Ovary (tissue), 9 donors: Measurements from ENCODE around the gene ZMYND8. TPM values are rescaled to one million over a fixed set of nuclear protein-coding genes. Genes with fewer than 3 reads are reported as not detected.

Source experiments
- DNase-seq, 5 donors: peaks; one replicate each; pipeline ENCODE4 v3.0.0-alpha.2; 2019 to 2020
- H3K27ac ChIP-seq, 2 donors: fragments of 200-600 bp; one replicate each; pipeline versions ENCODE4 v1.5.1 to v1.8.0; 2019 to 2022
- H3K27me3 ChIP-seq: fragments of 200-600 bp; one replicate; pipeline ENCODE4 v1.8.0; 2022
- H3K36me3 ChIP-seq: fragments of 200-600 bp; sonication (generic); one replicate; pipeline ENCODE4 v1.5.1; 2019
- H3K4me1 ChIP-seq: one replicate; pipeline ENCODE4 v1.8.1; 2013; ENCODE audit warnings: mild to moderate bottlenecking, moderate library complexity; ENCODE audit not compliant: insufficient read depth
- H3K4me3 ChIP-seq: fragments of 200-600 bp; sonication (generic); one replicate; pipeline ENCODE4 v1.5.1; 2017
- H3K9me3 ChIP-seq, 2 donors: fragments of 200-600 bp in 1 of 2; sonication (generic) in 1 of 2; one replicate each; pipeline versions ENCODE4 v1.5.1 to v1.8.1; 2013 to 2019; ENCODE audit warnings: mild to moderate bottlenecking in 1 of 2, moderate library complexity in 1 of 2
- EP300 ChIP-seq: sonication (generic); formaldehyde crosslinking; IDR thresholded peaks from one replicate; pipeline ENCODE4 v1.6.1; 2017; ENCODE audit warnings: antibody characterized with exemption
- POLR2A ChIP-seq: fragments of 450-650 bp; IDR thresholded peaks from one replicate; pipeline ENCODE4 v1.6.1; 2017; ENCODE audit warnings: antibody characterized with exemption, mild to moderate bottlenecking, moderate library complexity
- whole genome bisulfite sequencing, 3 donors: extraction: QIAGEN DNeasy Blood & Tissue Kit in 1 of 3; methylation state at CpG; one replicate each; pipeline versions ENCODE4 v1.1.5 to v1.1.7; 2013 to 2017; 5-methylcytosine and 5-hydroxymethylcytosine counted together
- intact Hi-C, 4 donors: fragments of 100-400 bp; cut with DNase I; formaldehyde crosslinking; loops; one replicate each; pipeline versions ENCODE4 v1.11.0 to v1.15.1; 2022 to 2023
- polyA plus RNA-seq, 2 donors: library from polyadenylated mRNA; stranded (reverse); fragments of 200-250 nt in 1 of 2; fragments of 350-450 nt in 1 of 2; fragmentation: Illumina TruSeq in 1 of 2; extraction: RNeasy Lipid Tissue Mini Kit (QIAGEN cat#74804) in 1 of 2; gene quantifications; one replicate each; pipeline ENCODE4 v1.2.3, GENCODE V29; 2013 to 2014
- total RNA-seq, 7 donors: library from RNA; depleted of rRNA in 2 of 7; stranded (reverse); fragments of >200 nt in 2 of 7; fragmentation: NEBNext Ultra II Directional in 3 of 7; extraction: Animal tissue kit (Norgen Biotek cat#: 25700) in 3 of 7; gene quantifications; one replicate each; pipeline versions ENCODE4 v1.1.0 to v1.2.4, GENCODE V29; 2016 to 2023
- TF ChIP-seq, protein P1 (sequence below), 3 donors: fragments of 450-650 bp in 2 of 3; fragments of 200-600 bp in 1 of 3; IDR thresholded peaks; one replicate each; pipeline versions ENCODE4 v1.5.1 to v1.8.0; 2016 to 2022; ENCODE audit warnings: antibody characterized with exemption in 3 of 3, mild to moderate bottlenecking in 1 of 3
- donor health status: DM: no; HTN: no; CAD: no; lungs with moderate emphysema.
- donor health status: DM: no; HTN: no; CAD: no.
- donor health status: Bipolar disorder and iron deficiency.
- donor health status: DM: yes; HTN: yes; CAD: no.
- donor health status: DM: no; HTN: no; CAD: no.
- donor health status: DM: yes; HTN: yes; CAD: no.

The ZMYND8 gene
- total and polyA plus RNA-seq, 9 donors = 8.3 to 40.7 (median 30.5) TPM

DNA sequence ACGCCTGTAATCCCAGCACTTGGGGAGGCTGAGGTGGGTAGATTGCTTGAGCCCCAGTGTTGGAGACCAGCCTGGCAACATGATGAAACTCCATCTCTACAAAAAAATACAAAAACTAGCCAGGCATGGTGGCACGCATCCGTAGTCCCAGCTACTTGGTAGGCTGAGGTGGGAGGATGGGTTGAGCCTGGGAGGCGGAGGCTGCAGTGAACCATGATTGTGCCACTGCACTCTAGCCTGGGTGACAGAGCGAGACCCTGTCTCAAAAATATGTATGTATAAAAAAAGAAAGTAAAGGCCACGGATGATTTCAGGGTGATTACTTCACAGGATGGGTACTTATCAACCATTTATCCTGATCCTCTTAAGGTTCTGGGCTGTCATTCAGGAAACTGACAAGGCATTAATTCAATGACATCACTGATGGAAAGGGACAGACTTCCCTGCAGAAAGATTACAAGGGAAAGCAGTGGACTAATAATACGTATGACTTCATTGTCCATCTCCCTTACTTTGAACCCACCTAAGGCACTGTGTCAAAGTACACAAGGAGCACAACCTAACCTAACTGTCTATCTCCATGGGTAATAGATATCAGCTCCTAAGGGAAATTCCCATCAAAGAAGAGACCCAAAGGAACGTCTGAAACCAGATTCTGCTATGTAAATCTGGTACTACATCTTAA, 61.2 kb downstream of the ZMYND8 start:
- TF ChIP-seq, protein P1, sequence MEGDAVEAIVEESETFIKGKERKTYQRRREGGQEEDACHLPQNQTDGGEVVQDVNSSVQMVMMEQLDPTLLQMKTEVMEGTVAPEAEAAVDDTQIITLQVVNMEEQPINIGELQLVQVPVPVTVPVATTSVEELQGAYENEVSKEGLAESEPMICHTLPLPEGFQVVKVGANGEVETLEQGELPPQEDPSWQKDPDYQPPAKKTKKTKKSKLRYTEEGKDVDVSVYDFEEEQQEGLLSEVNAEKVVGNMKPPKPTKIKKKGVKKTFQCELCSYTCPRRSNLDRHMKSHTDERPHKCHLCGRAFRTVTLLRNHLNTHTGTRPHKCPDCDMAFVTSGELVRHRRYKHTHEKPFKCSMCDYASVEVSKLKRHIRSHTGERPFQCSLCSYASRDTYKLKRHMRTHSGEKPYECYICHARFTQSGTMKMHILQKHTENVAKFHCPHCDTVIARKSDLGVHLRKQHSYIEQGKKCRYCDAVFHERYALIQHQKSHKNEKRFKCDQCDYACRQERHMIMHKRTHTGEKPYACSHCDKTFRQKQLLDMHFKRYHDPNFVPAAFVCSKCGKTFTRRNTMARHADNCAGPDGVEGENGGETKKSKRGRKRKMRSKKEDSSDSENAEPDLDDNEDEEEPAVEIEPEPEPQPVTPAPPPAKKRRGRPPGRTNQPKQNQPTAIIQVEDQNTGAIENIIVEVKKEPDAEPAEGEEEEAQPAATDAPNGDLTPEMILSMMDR (IDR thresholded peaks at IDR 0.05) = no peak
- TF ChIP-seq EP300 (no peak), POLR2A (no peak)
- Histone ChIP-seq H3K9me3 (no peaks in the 10 kb centered on the region), H3K4me3 (no peak overlapping the region), H3K27ac (no peak overlapping the region), H3K27me3 (no peaks in the 10 kb centered on the region), H3K4me1 (no peaks in the 10 kb centered on the region), H3K36me3 (no peaks in the 10 kb centered on the region)
- DNase-seq = no peak
- intact Hi-C loops = no loop called here
- 90 to 92% (median 91%) methylated on average over 8 of the region's 8 CpGs for WGBS, 3 donors

DNA sequence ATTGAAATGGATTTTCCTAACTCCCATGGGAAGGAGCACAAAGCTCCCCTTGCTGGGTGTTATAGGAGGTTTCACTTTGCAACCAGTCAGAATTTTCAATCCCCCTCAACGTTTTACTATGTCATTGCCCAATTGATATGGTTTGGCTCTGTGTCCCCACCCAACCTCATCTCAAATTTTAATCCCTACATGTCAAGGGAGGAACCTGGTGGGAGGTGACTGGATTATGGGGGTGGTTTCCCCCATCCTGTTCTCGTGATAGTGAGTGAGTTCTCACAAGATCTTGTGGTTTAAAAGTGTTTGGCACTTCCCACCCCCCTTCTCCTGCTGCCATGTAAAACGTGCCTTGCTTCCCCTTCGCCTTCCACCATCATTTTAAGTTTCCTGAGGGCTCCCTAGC, 62.9 kb downstream of the ZMYND8 start:
- intact Hi-C loops = no loop called here
- no peaks in the 10 kb centered on the region for H3K36me3 ChIP-seq
- no peak overlapping the region for H3K4me3 ChIP-seq
- no peaks in the 10 kb centered on the region for H3K4me1 ChIP-seq
- no peaks in the 10 kb centered on the region for H3K9me3 ChIP-seq
- H3K27me3 ChIP-seq = no peaks in the 10 kb centered on the region
- TF ChIP-seq EP300 = no peak
- TF ChIP-seq POLR2A = no peak
- TF ChIP-seq, protein P1 (IDR thresholded peaks at IDR 0.05) = no peak
- WGBS, 3 donors = 75 to 77% (median 75%) methylated on average over 4 of the region's 4 CpGs
- H3K27ac ChIP-seq = no peak overlapping the region
- DNase-seq = no peak

DNA sequence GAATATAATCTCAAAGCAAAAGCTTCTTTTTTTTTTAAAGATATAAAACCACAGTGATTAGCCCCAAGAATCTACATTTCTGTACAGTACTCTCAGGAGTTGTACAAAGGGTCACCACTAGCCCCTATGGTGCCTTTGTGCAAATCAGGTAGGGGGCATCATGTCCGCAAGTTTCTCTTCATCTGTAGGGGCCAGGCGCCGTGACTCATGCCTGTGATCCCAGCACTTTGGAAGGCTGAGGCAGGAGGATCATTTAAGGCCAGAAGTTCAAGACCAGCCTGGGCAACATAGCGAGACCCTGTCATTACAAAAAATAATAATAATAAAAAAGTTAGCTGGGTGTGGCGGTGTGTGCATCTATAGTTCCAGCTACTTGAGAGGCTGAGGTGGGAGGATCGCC, 63.9 kb downstream of the ZMYND8 start:
- TF ChIP-seq, protein P1 (IDR thresholded peaks at IDR 0.05) = no peak
- no peak for TF ChIP-seq POLR2A
- no peak for TF ChIP-seq EP300
- Histone ChIP-seq H3K27ac (no peak overlapping the region), H3K27me3 (no peaks in the 10 kb centered on the region), H3K4me1 (no peaks in the 10 kb centered on the region), H3K36me3 (no peaks in the 10 kb centered on the region), H3K9me3 (no peaks in the 10 kb centered on the region), H3K4me3 (no peak overlapping the region)
- 96 to 100% (median 97%) methylated on average over 6 of the region's 6 CpGs for WGBS, 3 donors
- no peak for DNase-seq
- intact Hi-C loops = no loop called here

DNA sequence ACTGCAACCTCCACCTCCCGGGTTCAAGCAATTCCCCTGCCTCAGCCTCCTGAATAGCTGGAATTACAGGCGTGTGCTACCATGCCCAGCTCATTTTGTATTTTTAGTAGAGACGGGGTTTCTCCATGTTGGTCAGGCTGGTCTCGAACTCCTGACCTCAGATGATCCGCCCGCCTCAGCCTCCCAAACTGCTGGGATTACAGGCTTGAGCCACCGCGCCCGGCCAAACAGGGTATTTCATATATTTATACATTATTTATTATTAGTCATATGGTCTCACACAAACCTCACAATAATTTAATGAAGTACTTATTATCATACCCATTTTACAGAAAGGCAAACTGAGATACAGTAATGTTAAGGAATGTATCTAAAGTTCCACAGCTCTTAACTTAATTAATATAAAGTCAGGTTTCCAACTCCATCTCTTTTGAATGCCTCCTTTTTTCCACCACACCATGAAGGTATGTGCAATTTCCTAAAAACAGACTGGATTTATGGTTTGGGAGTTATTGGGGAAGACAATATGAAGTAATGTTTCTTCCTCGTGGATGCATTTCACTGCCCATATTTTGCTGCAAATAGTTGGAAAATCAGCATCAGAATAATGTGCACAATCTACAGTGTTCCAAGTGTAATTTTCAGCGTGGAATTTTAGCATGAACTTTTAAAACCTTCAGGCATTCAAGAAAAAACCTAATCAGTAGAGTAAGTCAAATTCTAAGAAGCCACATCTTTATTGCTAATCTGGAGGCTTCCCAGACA, 65.7 kb downstream of the ZMYND8 start:
- Histone ChIP-seq H3K36me3 (no peaks in the 10 kb centered on the region), H3K4me3 (no peak overlapping the region), H3K4me1 (no peaks in the 10 kb centered on the region), H3K9me3 (no peaks in the 10 kb centered on the region), H3K27me3 (no peaks in the 10 kb centered on the region), H3K27ac (no peak overlapping the region)
- intact Hi-C loops = no loop called here
- 86 to 93% (median 90%) methylated on average over 11 of the region's 11 CpGs for WGBS, 3 donors
- DNase-seq = no peak
- TF ChIP-seq POLR2A (no peak), EP300 (no peak)
- TF ChIP-seq, protein P1 (IDR thresholded peaks at IDR 0.05) = no peak
